NT2/D1 (cell line): ENCODE measurements around the gene CNOT1.
"Not testable (repeated sequence)": the region's sequence is repeated elsewhere in the genome, so short reads cannot be mapped to it uniquely, and the experiment has no call there.

Experiments
- SUZ12 ChIP-seq: IDR thresholded peaks from 2 replicates; pipeline ENCODE4 v1.6.1; 2011; ENCODE audit not compliant: insufficient read length, insufficient read depth; ENCODE audit errors: extremely low read depth
- YY1 ChIP-seq: IDR thresholded peaks from 2 replicates; pipeline ENCODE4 v1.6.1; 2011; ENCODE audit not compliant: insufficient read length, insufficient read depth
- ZNF274 ChIP-seq: IDR thresholded peaks from 2 replicates; pipeline ENCODE4 v1.6.1; 2011; ENCODE audit warnings: mild to moderate bottlenecking, low read depth, low read length

- TF ChIP-seq YY1, SUZ12, ZNF274: not testable (repeated sequence)
Measured at GRCh38 chr16:58490539-58490938, 139.1 kb downstream of the CNOT1 start.
